Germinal center (tissue), 1 donor: Measurements from ENCODE around the gene POLL.
A peak's percentile ranks its signal among the peaks of the same experiment; 100 is the strongest.
"Not testable (repeated sequence)": the region's sequence is repeated elsewhere in the genome, so short reads cannot be mapped to it uniquely, and the experiment has no call there.

Experiments
- DNase-seq: peaks from one replicate; pipeline ENCODE4 v3.0.0; 2012; ENCODE audit warnings: mixed read lengths, low spot score

Gene POLL

GRCh38 chr10:101587725-101588653 lies at the start of gene POLL, which contains the start of gene DPCD:
TSS of gene POLL (minus strand) at chr10:101588257. CDS start at chr10:101587360, 897 bp downstream.
TSS of gene DPCD (plus strand) at chr10:101588321. CDS start at chr10:101588337, 16 bp downstream.
- DNase-seq = peak; percentile 91

- DNase-seq = not testable (repeated sequence)
Measured at GRCh38 chr10:101633510-101633909, 45.5 kb upstream of the POLL start.

- DNase-seq = no peak
Measured at GRCh38 chr10:101631821-101632475, 43.9 kb upstream of the POLL start.

- DNase-seq = no peak
Measured at GRCh38 chr10:101630633-101630920, 42.5 kb upstream of the POLL start.

- DNase-seq = no peak
Measured at GRCh38 chr10:101629837-101630632, 42.0 kb upstream of the POLL start.

GRCh38 chr10:101625821-101626412 lies 37.9 kb upstream of the POLL start:
- no peak for DNase-seq

GRCh38 chr10:101624526-101625102 lies 36.6 kb upstream of the POLL start:
- no peak for DNase-seq

GRCh38 chr10:101623528-101623927 lies 35.5 kb upstream of the POLL start:
- DNase-seq = no peak

GRCh38 chr10:101619983-101620382 lies 31.9 kb upstream of the POLL start:
- DNase-seq = no peak

GRCh38 chr10:101618871-101619270 lies 30.8 kb upstream of the POLL start:
- no peak for DNase-seq

- no peak for DNase-seq
Measured at GRCh38 chr10:101617824-101618568, 29.9 kb upstream of the POLL start.

GRCh38 chr10:101617102-101617823 lies 29.2 kb upstream of the POLL start:
- peak; percentile 53 for DNase-seq

GRCh38 chr10:101616415-101617101 lies 28.5 kb upstream of the POLL start:
- DNase-seq = no peak

- DNase-seq = no peak
Measured at GRCh38 chr10:101615525-101616116, 27.6 kb upstream of the POLL start.

GRCh38 chr10:101614663-101615524 lies 26.8 kb upstream of the POLL start:
- no peak for DNase-seq

GRCh38 chr10:101613646-101614045 lies 25.6 kb upstream of the POLL start:
- no peak for DNase-seq

- no peak for DNase-seq
Measured at GRCh38 chr10:101612872-101613271, 24.8 kb upstream of the POLL start.

GRCh38 chr10:101612086-101612485 lies 24.0 kb upstream of the POLL start:
- no peak for DNase-seq
